Loucy (cell line): ENCODE measurements around the gene MICALL1.

ENCODE experiments used
- H2AFZ ChIP-seq: fragments of 200-600 bp; sonication (generic); 2 replicates; pipeline ENCODE4 v1.6.0; 2016; ENCODE audit warnings: antibody characterized with exemption, mild to moderate bottlenecking, low read length, moderate library complexity
- H3F3A ChIP-seq: fragments of 200-600 bp; 2 replicates; pipeline ENCODE4 v1.6.0; 2016; ENCODE audit warnings: antibody characterized with exemption, low read depth, mild to moderate bottlenecking
- H3K27me3 ChIP-seq: fragments of 200-600 bp; sonication (generic); 2 replicates; pipeline ENCODE4 v1.6.1; 2014; ENCODE audit warnings: low read length, mild to moderate bottlenecking; ENCODE audit not compliant: insufficient read depth, poor library complexity, severe bottlenecking
- H3K36me3 ChIP-seq: fragments of 200-600 bp; sonication (generic); 2 replicates; pipeline ENCODE4 v1.6.1; 2016; ENCODE audit warnings: low read length; ENCODE audit not compliant: insufficient read depth
- H3K4me1 ChIP-seq: fragments of 200-600 bp; sonication (generic); 2 replicates; pipeline ENCODE4 v1.5.1; 2014; ENCODE audit warnings: low read length, mild to moderate bottlenecking; ENCODE audit not compliant: insufficient read depth, poor library complexity, severe bottlenecking
- H3K4me2 ChIP-seq: fragments of 200-600 bp; sonication (generic); 2 replicates; pipeline ENCODE4 v1.6.0; 2014; ENCODE audit warnings: antibody characterized with exemption, low read length, low read depth, mild to moderate bottlenecking; ENCODE audit not compliant: poor library complexity, severe bottlenecking
- H3K4me3 ChIP-seq: fragments of 200-600 bp; sonication (generic); 2 replicates; pipeline ENCODE4 v1.5.1; 2014; ENCODE audit warnings: low read length, mild to moderate bottlenecking, mixed read lengths; ENCODE audit not compliant: poor library complexity, severe bottlenecking
- H3K79me2 ChIP-seq: fragments of 200-600 bp; sonication (generic); 2 replicates; pipeline ENCODE4 v1.6.1; 2014; ENCODE audit warnings: low read length; ENCODE audit not compliant: insufficient read depth
- H3K9ac ChIP-seq: fragments of 200-600 bp; sonication (generic); 2 replicates; pipeline ENCODE4 v1.6.0; 2014; ENCODE audit warnings: mild to moderate bottlenecking, low read depth, low read length, moderate library complexity; ENCODE audit not compliant: poor library complexity, severe bottlenecking
- H3K9me2 ChIP-seq: fragments of 200-600 bp; sonication (generic); replicated peaks from 2 replicates; pipeline ENCODE4 v1.6.1; 2016; ENCODE audit warnings: low read depth, low read length, mixed read lengths
- H3K9me3 ChIP-seq: fragments of 200-600 bp; sonication (generic); 2 replicates; pipeline ENCODE4 v1.6.1; 2014; ENCODE audit warnings: mild to moderate bottlenecking, antibody characterized with exemption, low read length, low read depth; ENCODE audit not compliant: insufficient read depth
- H4K20me1 ChIP-seq: fragments of 200-600 bp; sonication (generic); 2 replicates; pipeline ENCODE4 v1.6.0; 2014; ENCODE audit warnings: antibody characterized with exemption, low read length, mild to moderate bottlenecking; ENCODE audit not compliant: insufficient read depth, poor library complexity, severe bottlenecking
- EZH2phosphoT487 ChIP-seq: fragments of 200-600 bp; IDR thresholded peaks from 2 replicates; pipeline ENCODE4 v1.6.1; 2018; ENCODE audit warnings: antibody characterized with exemption, mild to moderate bottlenecking, moderate library complexity, borderline replicate concordance
- TF ChIP-seq, protein P1 (sequence below): fragments of 200-600 bp; sonication (generic); conservative IDR thresholded peaks from 2 replicates; pipeline ENCODE4 v1.5.1; 2014; ENCODE audit warnings: mild to moderate bottlenecking, antibody characterized with exemption, low read length

Gene MICALL1

DNA sequence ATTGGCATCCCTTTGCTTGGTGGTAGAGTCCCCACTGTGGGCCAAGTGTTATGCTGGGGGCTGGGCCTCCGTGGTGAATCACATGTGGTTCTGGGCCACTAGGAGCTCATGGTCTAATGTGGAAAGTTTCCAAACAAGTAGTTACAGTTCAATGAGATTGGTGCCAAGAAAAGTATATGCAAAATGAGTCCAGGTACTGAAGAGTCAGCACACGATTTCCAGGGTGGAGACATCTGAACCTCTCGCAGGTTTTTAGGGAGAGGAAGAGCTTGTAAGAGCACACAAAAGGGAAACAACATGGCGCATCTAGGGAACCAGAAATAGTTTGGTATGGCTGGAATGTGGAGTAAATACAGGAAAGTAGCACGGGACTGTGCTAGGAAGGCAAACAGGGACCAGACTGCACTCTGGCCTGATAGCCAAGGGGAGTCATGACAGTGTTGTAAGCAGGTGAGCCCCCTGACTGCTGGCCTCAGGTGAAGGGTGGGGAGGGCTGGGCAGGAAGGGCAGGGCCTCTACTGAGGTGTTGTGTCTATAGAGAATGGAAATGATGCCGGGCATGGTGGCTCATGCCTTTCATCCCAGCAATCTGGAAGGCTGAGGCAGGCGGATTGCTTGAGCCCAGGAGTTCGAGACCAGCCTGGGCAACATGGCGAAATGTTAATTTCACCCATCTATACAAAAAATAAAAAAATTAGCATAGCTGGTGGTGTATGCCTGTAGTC is 60.0 kb downstream of the MICALL1 start:
- Histone ChIP-seq H3K4me2 (no peak overlapping the region), H3K4me1 (no peaks in the 10 kb centered on the region), H4K20me1 (no peaks in the 10 kb centered on the region), H3K9me2 (no peaks in the 10 kb centered on the region), H2AFZ (no peak overlapping the region), H3F3A (no peaks in the 10 kb centered on the region), H3K4me3 (no peak overlapping the region), H3K36me3 (peaks cover 39% of the 10 kb centered on the region; the same call in 1 of the 2 replicates), H3K27me3 (no peaks in the 10 kb centered on the region), H3K79me2 (no peaks in the 10 kb centered on the region), H3K9ac (no peak overlapping the region), H3K9me3 (no peaks in the 10 kb centered on the region)
- TF ChIP-seq, protein P1, sequence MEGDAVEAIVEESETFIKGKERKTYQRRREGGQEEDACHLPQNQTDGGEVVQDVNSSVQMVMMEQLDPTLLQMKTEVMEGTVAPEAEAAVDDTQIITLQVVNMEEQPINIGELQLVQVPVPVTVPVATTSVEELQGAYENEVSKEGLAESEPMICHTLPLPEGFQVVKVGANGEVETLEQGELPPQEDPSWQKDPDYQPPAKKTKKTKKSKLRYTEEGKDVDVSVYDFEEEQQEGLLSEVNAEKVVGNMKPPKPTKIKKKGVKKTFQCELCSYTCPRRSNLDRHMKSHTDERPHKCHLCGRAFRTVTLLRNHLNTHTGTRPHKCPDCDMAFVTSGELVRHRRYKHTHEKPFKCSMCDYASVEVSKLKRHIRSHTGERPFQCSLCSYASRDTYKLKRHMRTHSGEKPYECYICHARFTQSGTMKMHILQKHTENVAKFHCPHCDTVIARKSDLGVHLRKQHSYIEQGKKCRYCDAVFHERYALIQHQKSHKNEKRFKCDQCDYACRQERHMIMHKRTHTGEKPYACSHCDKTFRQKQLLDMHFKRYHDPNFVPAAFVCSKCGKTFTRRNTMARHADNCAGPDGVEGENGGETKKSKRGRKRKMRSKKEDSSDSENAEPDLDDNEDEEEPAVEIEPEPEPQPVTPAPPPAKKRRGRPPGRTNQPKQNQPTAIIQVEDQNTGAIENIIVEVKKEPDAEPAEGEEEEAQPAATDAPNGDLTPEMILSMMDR, result no peak
- TF ChIP-seq EZH2phosphoT487, result no peak

DNA sequence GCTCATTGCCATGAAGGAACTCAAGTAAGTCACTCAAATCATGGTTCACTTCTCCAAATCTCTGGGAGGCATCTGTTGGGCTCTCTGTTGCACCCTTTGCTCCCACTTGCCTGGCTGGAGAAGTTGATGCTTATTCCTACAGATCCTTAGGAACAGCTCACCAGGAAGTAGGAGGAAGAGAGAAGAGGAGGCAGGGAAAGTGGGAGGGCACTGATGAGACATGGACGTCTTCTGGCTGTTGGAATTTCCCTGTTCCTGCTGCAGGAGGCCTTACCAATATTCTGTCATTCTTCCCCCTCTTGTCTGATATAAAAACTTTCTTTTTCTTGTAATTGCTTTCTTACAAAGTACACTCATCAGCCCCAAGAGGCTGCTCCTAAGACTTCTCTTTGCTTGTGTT is 61.0 kb downstream of the MICALL1 start:
- Histone ChIP-seq H3F3A (no peaks in the 10 kb centered on the region), H3K4me2 (no peak overlapping the region), H3K4me1 (no peaks in the 10 kb centered on the region), H3K9ac (no peak overlapping the region), H3K9me2 (no peaks in the 10 kb centered on the region), H3K4me3 (no peak overlapping the region), H2AFZ (no peak overlapping the region), H3K27me3 (no peaks in the 10 kb centered on the region), H4K20me1 (no peaks in the 10 kb centered on the region), H3K9me3 (no peaks in the 10 kb centered on the region), H3K79me2 (no peaks in the 10 kb centered on the region), H3K36me3 (peaks cover 29% of the 10 kb centered on the region; the same call in 1 of the 2 replicates)
- TF ChIP-seq, protein P1, result no peak
- TF ChIP-seq EZH2phosphoT487, result no peak

DNA sequence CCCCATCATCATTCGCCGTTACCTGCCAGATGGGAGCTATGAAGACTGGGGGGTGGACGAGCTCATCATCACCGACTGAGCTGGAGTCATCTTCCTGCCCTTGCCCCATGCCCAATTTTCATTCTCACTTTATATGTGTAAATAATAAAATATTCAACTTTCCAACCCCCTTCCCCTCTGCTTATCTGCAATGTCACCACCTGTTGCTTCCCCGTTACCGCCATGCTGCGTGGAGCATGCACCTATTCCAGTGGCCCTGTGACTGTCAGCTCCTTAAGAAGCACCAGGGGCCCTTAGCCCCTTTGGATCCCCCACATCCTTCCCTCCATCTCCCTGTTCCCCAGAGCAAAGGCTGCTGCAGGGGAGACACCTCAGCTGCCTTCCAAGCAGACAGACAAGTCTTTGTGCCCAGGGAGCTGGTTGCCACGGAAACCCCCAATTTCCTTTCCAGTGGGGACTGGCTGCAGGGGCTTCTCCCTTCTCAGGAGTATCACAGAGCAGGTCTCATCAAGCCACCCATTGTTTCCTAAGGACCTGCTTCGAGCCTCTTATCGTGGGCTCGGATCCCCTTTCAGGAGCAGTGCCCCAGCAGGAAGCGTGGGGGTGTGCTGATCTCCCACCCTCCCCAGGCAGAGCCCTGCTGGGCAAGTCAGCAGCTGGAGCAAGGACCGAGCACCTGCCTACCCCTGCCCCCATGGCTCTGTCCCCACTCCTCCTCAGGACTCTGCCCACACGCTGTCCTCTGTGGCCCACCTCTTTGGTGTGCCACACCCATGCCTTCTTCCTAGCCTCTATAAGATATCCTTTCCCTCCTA is 61.7 kb downstream of the MICALL1 start:
- no peak overlapping the region for H2AFZ ChIP-seq
- H3K4me2 ChIP-seq, result no peak overlapping the region
- H3K27me3 ChIP-seq, result no peaks in the 10 kb centered on the region
- no peaks in the 10 kb centered on the region for H3K4me1 ChIP-seq
- TF ChIP-seq, protein P1, result no peak
- no peak for TF ChIP-seq EZH2phosphoT487
- H3K36me3 ChIP-seq, result peaks cover 25% of the 10 kb centered on the region; the same call in 1 of the 2 replicates
- no peaks in the 10 kb centered on the region for H4K20me1 ChIP-seq
- no peaks in the 10 kb centered on the region for H3K79me2 ChIP-seq
- no peaks in the 10 kb centered on the region for H3K9me2 ChIP-seq
- H3K4me3 ChIP-seq, result no peak overlapping the region
- no peak overlapping the region for H3K9ac ChIP-seq
- H3K9me3 ChIP-seq, result no peaks in the 10 kb centered on the region
- H3F3A ChIP-seq, result no peaks in the 10 kb centered on the region
